Loucy (cell line): ENCODE measurements around the gene ETFA.

Experiments used
- H2AFZ ChIP-seq: fragments of 200-600 bp; sonication (generic); 2 replicates; pipeline ENCODE4 v1.6.0; 2016; ENCODE audit warnings: antibody characterized with exemption, mild to moderate bottlenecking, low read length, moderate library complexity
- H3F3A ChIP-seq: fragments of 200-600 bp; 2 replicates; pipeline ENCODE4 v1.6.0; 2016; ENCODE audit warnings: antibody characterized with exemption, low read depth, mild to moderate bottlenecking
- H3K27me3 ChIP-seq: fragments of 200-600 bp; sonication (generic); 2 replicates; pipeline ENCODE4 v1.6.1; 2014; ENCODE audit warnings: low read length, mild to moderate bottlenecking; ENCODE audit not compliant: insufficient read depth, poor library complexity, severe bottlenecking
- H3K36me3 ChIP-seq: fragments of 200-600 bp; sonication (generic); 2 replicates; pipeline ENCODE4 v1.6.1; 2016; ENCODE audit warnings: low read length; ENCODE audit not compliant: insufficient read depth
- H3K4me1 ChIP-seq: fragments of 200-600 bp; sonication (generic); 2 replicates; pipeline ENCODE4 v1.5.1; 2014; ENCODE audit warnings: low read length, mild to moderate bottlenecking; ENCODE audit not compliant: insufficient read depth, poor library complexity, severe bottlenecking
- H3K4me2 ChIP-seq: fragments of 200-600 bp; sonication (generic); 2 replicates; pipeline ENCODE4 v1.6.0; 2014; ENCODE audit warnings: antibody characterized with exemption, low read length, low read depth, mild to moderate bottlenecking; ENCODE audit not compliant: poor library complexity, severe bottlenecking
- H3K4me3 ChIP-seq: fragments of 200-600 bp; sonication (generic); 2 replicates; pipeline ENCODE4 v1.5.1; 2014; ENCODE audit warnings: low read length, mild to moderate bottlenecking, mixed read lengths; ENCODE audit not compliant: poor library complexity, severe bottlenecking
- H3K79me2 ChIP-seq: fragments of 200-600 bp; sonication (generic); 2 replicates; pipeline ENCODE4 v1.6.1; 2014; ENCODE audit warnings: low read length; ENCODE audit not compliant: insufficient read depth
- H3K9ac ChIP-seq: fragments of 200-600 bp; sonication (generic); 2 replicates; pipeline ENCODE4 v1.6.0; 2014; ENCODE audit warnings: mild to moderate bottlenecking, low read depth, low read length, moderate library complexity; ENCODE audit not compliant: poor library complexity, severe bottlenecking
- H3K9me2 ChIP-seq: fragments of 200-600 bp; sonication (generic); replicated peaks from 2 replicates; pipeline ENCODE4 v1.6.1; 2016; ENCODE audit warnings: low read depth, low read length, mixed read lengths
- H3K9me3 ChIP-seq: fragments of 200-600 bp; sonication (generic); 2 replicates; pipeline ENCODE4 v1.6.1; 2014; ENCODE audit warnings: mild to moderate bottlenecking, antibody characterized with exemption, low read length, low read depth; ENCODE audit not compliant: insufficient read depth
- H4K20me1 ChIP-seq: fragments of 200-600 bp; sonication (generic); 2 replicates; pipeline ENCODE4 v1.6.0; 2014; ENCODE audit warnings: antibody characterized with exemption, low read length, mild to moderate bottlenecking; ENCODE audit not compliant: insufficient read depth, poor library complexity, severe bottlenecking
- EZH2phosphoT487 ChIP-seq: fragments of 200-600 bp; IDR thresholded peaks from 2 replicates; pipeline ENCODE4 v1.6.1; 2018; ENCODE audit warnings: antibody characterized with exemption, mild to moderate bottlenecking, moderate library complexity, borderline replicate concordance
- TF ChIP-seq, protein P1 (sequence below): fragments of 200-600 bp; sonication (generic); conservative IDR thresholded peaks from 2 replicates; pipeline ENCODE4 v1.5.1; 2014; ENCODE audit warnings: mild to moderate bottlenecking, antibody characterized with exemption, low read length

The ETFA gene

GRCh38 chr15:76278651-76279050 is 32.6 kb downstream of the ETFA start:
- Histone ChIP-seq H3K9ac (no peak overlapping the region), H3K79me2 (no peaks in the 10 kb centered on the region), H4K20me1 (no peaks in the 10 kb centered on the region), H3K4me3 (no peak overlapping the region), H3K4me2 (no peak overlapping the region), H3K4me1 (no peaks in the 10 kb centered on the region), H2AFZ (no peak overlapping the region), H3K9me2 (no peaks in the 10 kb centered on the region), H3F3A (no peaks in the 10 kb centered on the region), H3K9me3 (no peaks in the 10 kb centered on the region), H3K27me3 (no peaks in the 10 kb centered on the region), H3K36me3 (peaks cover 97% of the 10 kb centered on the region)
- no peak for TF ChIP-seq EZH2phosphoT487
- TF ChIP-seq, protein P1, sequence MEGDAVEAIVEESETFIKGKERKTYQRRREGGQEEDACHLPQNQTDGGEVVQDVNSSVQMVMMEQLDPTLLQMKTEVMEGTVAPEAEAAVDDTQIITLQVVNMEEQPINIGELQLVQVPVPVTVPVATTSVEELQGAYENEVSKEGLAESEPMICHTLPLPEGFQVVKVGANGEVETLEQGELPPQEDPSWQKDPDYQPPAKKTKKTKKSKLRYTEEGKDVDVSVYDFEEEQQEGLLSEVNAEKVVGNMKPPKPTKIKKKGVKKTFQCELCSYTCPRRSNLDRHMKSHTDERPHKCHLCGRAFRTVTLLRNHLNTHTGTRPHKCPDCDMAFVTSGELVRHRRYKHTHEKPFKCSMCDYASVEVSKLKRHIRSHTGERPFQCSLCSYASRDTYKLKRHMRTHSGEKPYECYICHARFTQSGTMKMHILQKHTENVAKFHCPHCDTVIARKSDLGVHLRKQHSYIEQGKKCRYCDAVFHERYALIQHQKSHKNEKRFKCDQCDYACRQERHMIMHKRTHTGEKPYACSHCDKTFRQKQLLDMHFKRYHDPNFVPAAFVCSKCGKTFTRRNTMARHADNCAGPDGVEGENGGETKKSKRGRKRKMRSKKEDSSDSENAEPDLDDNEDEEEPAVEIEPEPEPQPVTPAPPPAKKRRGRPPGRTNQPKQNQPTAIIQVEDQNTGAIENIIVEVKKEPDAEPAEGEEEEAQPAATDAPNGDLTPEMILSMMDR, result no peak

DNA sequence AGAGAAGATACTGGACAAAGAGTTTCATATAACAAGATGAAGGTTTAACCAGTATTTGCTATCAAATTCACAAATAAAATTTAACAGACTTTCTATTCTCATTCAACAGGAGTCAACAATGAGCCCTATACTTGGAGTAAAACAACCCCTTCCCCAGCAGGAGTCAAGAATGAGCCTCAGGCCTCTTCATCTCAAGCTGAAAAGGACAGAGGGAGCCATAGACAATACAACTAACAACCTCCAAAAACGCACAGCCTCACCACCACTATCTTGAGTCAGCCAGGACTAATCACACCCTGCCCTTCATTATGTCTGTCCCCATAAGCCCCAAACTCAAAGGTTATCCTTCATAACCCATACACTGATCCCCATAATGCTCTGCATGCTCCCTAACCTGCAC is 36.4 kb downstream of the ETFA start:
- no peaks in the 10 kb centered on the region for H3K4me1 ChIP-seq
- H3K9me2 ChIP-seq, result no peaks in the 10 kb centered on the region
- no peaks in the 10 kb centered on the region for H3K79me2 ChIP-seq
- H3F3A ChIP-seq, result no peaks in the 10 kb centered on the region
- H3K36me3 ChIP-seq, result peaks cover 91% of the 10 kb centered on the region
- H4K20me1 ChIP-seq, result no peaks in the 10 kb centered on the region
- H3K9me3 ChIP-seq, result 0 out of 2 replicates have a peak, but pooled peaks cover 3% of the 10 kb centered on the region
- H3K9ac ChIP-seq, result no peak overlapping the region
- TF ChIP-seq, protein P1, result no peak
- TF ChIP-seq EZH2phosphoT487, result no peak
- no peak overlapping the region for H2AFZ ChIP-seq
- H3K27me3 ChIP-seq, result no peaks in the 10 kb centered on the region
- no peak overlapping the region for H3K4me3 ChIP-seq
- H3K4me2 ChIP-seq, result no peak overlapping the region

GRCh38 chr15:76274226-76274625 is 37.0 kb downstream of the ETFA start:
- H2AFZ ChIP-seq, result no peak overlapping the region
- H3K9ac ChIP-seq, result no peak overlapping the region
- no peak for TF ChIP-seq EZH2phosphoT487
- TF ChIP-seq, protein P1, result no peak
- no peaks in the 10 kb centered on the region for H3K79me2 ChIP-seq
- peaks cover 91% of the 10 kb centered on the region for H3K36me3 ChIP-seq
- no peaks in the 10 kb centered on the region for H3K4me1 ChIP-seq
- H3K4me3 ChIP-seq, result no peak overlapping the region
- H3K27me3 ChIP-seq, result no peaks in the 10 kb centered on the region
- H4K20me1 ChIP-seq, result no peaks in the 10 kb centered on the region
- H3K9me3 ChIP-seq, result peaks cover 8% of the 10 kb centered on the region; the same call in 1 of the 2 replicates
- no peak overlapping the region for H3K4me2 ChIP-seq
- no peaks in the 10 kb centered on the region for H3K9me2 ChIP-seq
- H3F3A ChIP-seq, result no peaks in the 10 kb centered on the region
